Neural cell (in vitro differentiated cells): ENCODE data around the gene EPB41L5. TPM values are rescaled to one million over a fixed set of nuclear protein-coding genes. Genes with fewer than 3 reads are reported as not detected.
"Not testable (repeated sequence)": the region's sequence is repeated elsewhere in the genome, so short reads cannot be mapped to it uniquely, and the experiment has no call there.

Experiments used
- H2AFZ ChIP-seq: fragments of 200-600, 300-800 bp; sonication (generic), shearing (Covaris generic); 2 replicates; pipeline ENCODE4 v1.6.0; 2014; ENCODE audit warnings: low read depth, mild to moderate bottlenecking, antibody characterized with exemption, low read length, moderate library complexity
- H3F3A ChIP-seq: fragments of 200-600 bp; shearing (Covaris generic); 2 replicates; pipeline ENCODE4 v1.6.1; 2016; ENCODE audit warnings: mild to moderate bottlenecking, moderate library complexity, mixed read lengths, antibody characterized with exemption, low read length; ENCODE audit not compliant: insufficient read depth, poor library complexity, severe bottlenecking
- H3K27ac ChIP-seq: fragments of 200-600, 300-800 bp; sonication (generic), shearing (Covaris generic); 2 replicates; pipeline ENCODE4 v1.5.1; 2014; ENCODE audit warnings: mild to moderate bottlenecking, low read length, moderate library complexity
- H3K27me3 ChIP-seq: fragments of 300-800, 200-600 bp; sonication (generic), shearing (Covaris generic); 2 replicates; pipeline ENCODE4 v1.6.0; 2014; ENCODE audit warnings: mild to moderate bottlenecking, low read depth, low read length, moderate library complexity; ENCODE audit not compliant: insufficient read depth
- H3K36me3 ChIP-seq: fragments of 300-800, 200-600 bp; sonication (generic), shearing (Covaris generic); 2 replicates; pipeline ENCODE4 v1.5.1; 2014; ENCODE audit warnings: mild to moderate bottlenecking, antibody characterized with exemption, low read length, moderate library complexity; ENCODE audit not compliant: insufficient read depth
- H3K4me2 ChIP-seq: fragments of 300-800, 200-600 bp; sonication (generic), shearing (Covaris generic); 2 replicates; pipeline ENCODE4 v1.6.0; 2014; ENCODE audit warnings: mild to moderate bottlenecking, low read length
- H3K4me3 ChIP-seq: fragments of 300-800, 200-600 bp; sonication (generic), shearing (Covaris generic); 2 replicates; pipeline ENCODE4 v1.5.1; 2014; ENCODE audit warnings: mild to moderate bottlenecking, low read length, moderate library complexity
- H3K79me2 ChIP-seq: fragments of 200-600 bp; shearing (Covaris generic); replicated peaks from 2 replicates; pipeline ENCODE4 v1.6.0; 2014; ENCODE audit warnings: mild to moderate bottlenecking, low read length, moderate library complexity; ENCODE audit not compliant: insufficient read depth
- H3K9ac ChIP-seq: fragments of 300-800, 200-600 bp; sonication (generic), shearing (Covaris generic); 2 replicates; pipeline ENCODE4 v1.6.1; 2016; ENCODE audit warnings: mild to moderate bottlenecking, low read length, mixed read lengths
- H3K9me2 ChIP-seq: fragments of 200-600 bp; shearing (Covaris generic); 2 replicates; pipeline ENCODE4 v1.6.1; 2016; ENCODE audit warnings: mild to moderate bottlenecking, low read length, mixed read lengths; ENCODE audit not compliant: insufficient read depth
- H3K9me3 ChIP-seq: fragments of 200-600, 300-800 bp; sonication (generic), shearing (Covaris generic); 2 replicates; pipeline ENCODE4 v1.6.1; 2016; ENCODE audit warnings: mild to moderate bottlenecking, mixed run types, low read length, moderate library complexity, mixed read lengths
- H4K20me1 ChIP-seq: fragments of 200-600 bp; shearing (Covaris generic); 2 replicates; pipeline ENCODE4 v1.6.1; 2016; ENCODE audit warnings: mild to moderate bottlenecking, mixed run types; ENCODE audit not compliant: insufficient read depth
- CTCF ChIP-seq: fragments of 450-650 bp; IDR thresholded peaks from 2 replicates; pipeline ENCODE4 v1.5.1; 2014; ENCODE audit warnings: antibody characterized with exemption, mild to moderate bottlenecking, moderate library complexity; ENCODE audit not compliant: poor library complexity, severe bottlenecking
- EP300 ChIP-seq: fragments of 450-650 bp; conservative IDR thresholded peaks from 2 replicates; pipeline ENCODE4 v1.6.1; 2014; ENCODE audit warnings: antibody characterized with exemption, mild to moderate bottlenecking, moderate library complexity; ENCODE audit not compliant: poor library complexity, severe bottlenecking
- EZH2 ChIP-seq: fragments of 200-600, 300-800 bp; shearing (Covaris generic), sonication (generic); IDR thresholded peaks from 2 replicates; pipeline ENCODE4 v1.6.1; 2014; ENCODE audit warnings: antibody characterized with exemption, low read length, borderline replicate concordance, mild to moderate bottlenecking; ENCODE audit not compliant: insufficient read depth, poor library complexity, severe bottlenecking
- MXI1 ChIP-seq: fragments of 450-650 bp; conservative IDR thresholded peaks from 2 replicates; pipeline ENCODE4 v1.6.1; 2014; ENCODE audit warnings: antibody characterized with exemption, mild to moderate bottlenecking; ENCODE audit not compliant: poor library complexity, severe bottlenecking
- POLR2AphosphoS5 ChIP-seq: IDR thresholded peaks from 2 replicates; pipeline ENCODE4 v1.6.1; 2012
- RAD21 ChIP-seq: fragments of 450-650 bp; conservative IDR thresholded peaks from 2 replicates; pipeline ENCODE4 v1.6.1; 2014; ENCODE audit warnings: antibody characterized with exemption, mild to moderate bottlenecking, moderate library complexity
- REST ChIP-seq: IDR thresholded peaks from 2 replicates; pipeline ENCODE4 v1.6.1; 2012; ENCODE audit warnings: borderline replicate concordance
- SMC3 ChIP-seq: fragments of 450-650 bp; conservative IDR thresholded peaks from 2 replicates; pipeline ENCODE4 v1.6.1; 2014; ENCODE audit warnings: antibody characterized with exemption, mild to moderate bottlenecking, moderate library complexity; ENCODE audit not compliant: poor library complexity
- TAF1 ChIP-seq: IDR thresholded peaks from 2 replicates; pipeline ENCODE4 v1.6.1; 2012; ENCODE audit warnings: low read depth
- polyA plus RNA-seq: library from polyadenylated mRNA; depleted of rRNA; stranded (reverse); fragments of >200 nt; gene quantifications from 2 replicates; pipeline ENCODE4 v1.2.3, GENCODE V29; 2014

Gene EPB41L5
- polyA plus RNA-seq, 1 donor from 2014 or later, result 32.9 TPM

DNA sequence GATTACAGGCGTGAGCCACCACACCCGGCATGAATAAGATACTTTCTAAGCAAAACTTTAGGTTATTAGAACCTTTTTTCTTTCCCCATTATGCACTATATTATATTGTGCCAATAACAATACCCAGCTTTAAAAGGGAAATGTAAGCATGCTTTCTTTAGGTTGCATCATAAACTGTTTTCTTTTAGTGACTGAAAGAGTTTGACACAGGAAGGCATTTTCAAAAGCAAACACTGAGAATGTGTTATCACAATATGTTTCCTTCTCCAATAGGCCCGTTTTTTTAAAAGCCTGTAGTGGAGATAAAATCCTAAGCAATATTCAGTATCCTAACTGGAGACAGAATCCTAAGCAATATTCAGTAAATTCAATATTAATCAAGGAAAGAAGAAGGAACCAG lies 16.7 kb upstream of the EPB41L5 start:
- H3K27me3 ChIP-seq, result no peaks in the 10 kb centered on the region
- H3K27ac ChIP-seq, result no peak overlapping the region
- H3K36me3 ChIP-seq, result no peaks in the 10 kb centered on the region
- no peak overlapping the region for H3K4me3 ChIP-seq
- no peaks in the 10 kb centered on the region for H3F3A ChIP-seq
- H4K20me1 ChIP-seq, result no peaks in the 10 kb centered on the region
- no peak overlapping the region for H3K4me2 ChIP-seq
- H3K9me2 ChIP-seq, result no peaks in the 10 kb centered on the region
- H3K79me2 ChIP-seq, result no peaks in the 10 kb centered on the region
- no peaks in the 10 kb centered on the region for H3K9me3 ChIP-seq
- no peak overlapping the region for H2AFZ ChIP-seq
- no peak overlapping the region for H3K9ac ChIP-seq
- TF ChIP-seq CTCF, result no peak
- TF ChIP-seq EZH2, result no peak
- no peak for TF ChIP-seq MXI1
- TF ChIP-seq POLR2AphosphoS5, result no peak
- no peak for TF ChIP-seq REST
- TF ChIP-seq SMC3, result no peak
- TF ChIP-seq RAD21, result no peak

DNA sequence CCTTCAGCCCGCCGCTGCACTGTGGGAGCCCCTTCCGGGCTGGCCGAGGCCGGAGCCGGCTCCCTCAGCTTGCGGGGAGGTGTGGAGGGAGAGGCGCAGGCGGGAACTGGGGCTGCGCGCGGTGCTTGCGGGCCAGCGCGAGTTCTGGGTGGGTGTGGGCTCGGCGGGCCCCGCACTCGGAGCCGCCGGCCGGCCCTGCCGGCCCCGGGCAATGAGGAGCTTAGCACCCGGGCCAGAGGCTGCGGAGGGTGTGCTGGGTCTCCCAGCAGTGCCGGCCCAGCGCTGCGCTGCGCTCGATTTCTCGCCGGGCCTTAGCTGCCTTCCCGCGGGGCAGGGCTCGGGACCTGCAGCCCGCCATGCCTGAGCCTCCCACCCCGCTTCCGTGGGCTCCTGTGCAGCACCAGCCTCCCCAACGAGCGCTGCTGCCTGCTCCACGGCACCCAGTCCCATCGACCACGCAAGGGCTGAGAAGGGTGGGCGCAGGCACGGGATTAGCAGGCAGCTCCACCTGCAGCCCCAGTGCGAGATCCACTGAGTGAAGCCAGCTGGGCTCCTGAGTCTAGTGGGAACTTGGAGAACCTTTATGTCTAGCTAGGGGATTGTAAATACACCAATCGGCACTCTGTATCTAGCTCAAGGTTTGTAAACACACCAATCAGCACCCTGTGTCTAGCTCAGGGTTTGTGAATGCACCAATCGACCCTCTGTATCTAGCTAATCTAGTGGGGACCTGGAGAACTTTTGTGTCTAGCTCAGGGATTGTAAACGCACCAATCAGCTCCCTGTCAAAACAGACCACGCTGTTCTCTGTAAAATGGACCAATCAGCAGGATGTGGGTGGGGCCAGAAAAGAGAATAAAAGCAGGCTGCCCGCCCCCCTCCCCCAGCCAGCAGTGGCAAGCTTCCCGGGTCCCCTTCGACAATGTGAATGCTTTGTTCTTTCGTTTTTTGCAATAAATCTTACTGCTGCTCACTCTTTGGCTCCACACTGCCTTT lies 15.7 kb upstream of the EPB41L5 start:
- H3K79me2 ChIP-seq, H3K9ac ChIP-seq, H3K4me2 ChIP-seq, H2AFZ ChIP-seq, H3K27me3 ChIP-seq, H3F3A ChIP-seq, H3K27ac ChIP-seq, H3K9me2 ChIP-seq, H4K20me1 ChIP-seq, H3K4me3 ChIP-seq, H3K9me3 ChIP-seq, H3K36me3 ChIP-seq: not testable (repeated sequence)

- H3K4me2 ChIP-seq, result no peak overlapping the region
- H3K9me3 ChIP-seq, result no peaks in the 10 kb centered on the region
- no peaks in the 10 kb centered on the region for H4K20me1 ChIP-seq
- no peaks in the 10 kb centered on the region for H3K79me2 ChIP-seq
- TF ChIP-seq TAF1 (no peak), EP300 (no peak), POLR2AphosphoS5 (no peak), MXI1 (no peak), REST (no peak), CTCF (no peak), EZH2 (no peak), SMC3 (no peak), RAD21 (no peak)
- H3K36me3 ChIP-seq, result no peaks in the 10 kb centered on the region
- H3K4me3 ChIP-seq, result no peak overlapping the region
- no peaks in the 10 kb centered on the region for H3K9me2 ChIP-seq
- H3K27me3 ChIP-seq, result no peaks in the 10 kb centered on the region
- H3F3A ChIP-seq, result no peaks in the 10 kb centered on the region
- H2AFZ ChIP-seq, result no peak overlapping the region
- no peak overlapping the region for H3K9ac ChIP-seq
- H3K27ac ChIP-seq, result no peak overlapping the region
These were observed 11.4 kb upstream of the EPB41L5 start for GRCh38 chr2:120001471-120001870.
